T-helper 17 cell (primary cell): ENCODE measurements around the gene CD27. TPM values are rescaled to one million over a fixed set of nuclear protein-coding genes. Genes with fewer than 3 reads are reported as not detected.
"Not testable (repeated sequence)": the region's sequence is repeated elsewhere in the genome, so short reads cannot be mapped to it uniquely, and the experiment has no call there.

Source experiments
- ATAC-seq: fragments of 150-1000 bp; cut with Tn5 transposase; 2 replicates; pipeline ENCODE4 v1.10.0; 2021; ENCODE audit warnings: mild to moderate bottlenecking, moderate library complexity
- DNase-seq, 3 donors: peaks; one replicate each; pipeline versions ENCODE4 v3.0.0 to v3.0.0-alpha.2; 2020 to 2021
- H3K9me3 ChIP-seq: one replicate; pipeline ENCODE4 v1.7.0; 2013; ENCODE audit warnings: low read length, mild to moderate bottlenecking; ENCODE audit not compliant: control insufficient read depth, poor library complexity, severe bottlenecking
- H3K27ac Mint-ChIP-seq: one replicate; pipeline ENCODE4 v1.8.0; 2022; ENCODE audit warnings: mild to moderate bottlenecking, moderate library complexity, mixed read lengths
- H3K27me3 Mint-ChIP-seq: one replicate; pipeline ENCODE4 v1.8.0; 2022; ENCODE audit warnings: mixed read lengths
- H3K36me3 Mint-ChIP-seq: one replicate; pipeline ENCODE4 v1.8.0; 2022; ENCODE audit warnings: low read depth, mixed read lengths
- H3K4me1 Mint-ChIP-seq: one replicate; pipeline ENCODE4 v1.8.0; 2022; ENCODE audit warnings: mild to moderate bottlenecking, mixed read lengths
- H3K4me3 Mint-ChIP-seq: one replicate; pipeline ENCODE4 v1.8.0; 2022; ENCODE audit warnings: mild to moderate bottlenecking, moderate library complexity, mixed read lengths
- total RNA-seq, 4 donors: library from RNA in 2 of 4; stranded (reverse) in 2 of 4; gene quantifications; one replicate each; pipeline ENCODE4 v1.2.3 and lab custom pipeline; 2022 to 2026

The CD27 gene
- total RNA-seq, 2 donors from 2014 or later = 66.7 to 76.1 TPM

DNA sequence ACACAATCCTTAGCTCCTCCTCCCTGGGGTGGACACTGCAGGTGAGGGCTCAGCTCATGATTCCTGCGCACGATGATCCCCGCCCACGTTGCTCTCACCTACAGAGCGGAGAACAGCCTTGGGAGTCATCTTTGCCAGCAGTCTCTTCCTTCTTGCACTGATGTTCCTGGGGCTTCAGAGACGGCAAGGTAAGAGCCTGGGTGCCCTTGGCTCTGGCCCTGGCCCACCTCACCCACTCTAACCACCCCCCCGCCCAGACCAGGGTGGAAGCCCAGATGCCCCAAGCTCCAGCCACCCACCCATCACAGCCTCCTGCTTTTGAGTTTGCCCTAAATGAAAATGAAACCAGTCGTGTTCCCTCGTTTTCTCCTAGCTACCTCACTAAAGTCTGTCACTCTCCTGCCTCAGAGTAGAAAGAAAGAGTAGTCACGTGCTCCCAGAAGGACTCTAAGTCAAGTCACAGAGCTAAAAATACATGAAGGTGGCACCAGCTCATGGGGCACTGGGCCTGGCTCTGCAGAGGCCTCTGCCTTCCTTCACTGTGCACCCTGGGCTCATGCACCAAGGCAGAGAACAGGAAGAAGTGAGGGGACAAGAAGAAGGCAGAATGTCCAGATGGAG is 16.1 kb downstream of the CD27 start:
- H3K27me3 Mint-ChIP-seq = no peaks in the 10 kb centered on the region
- peaks cover 20% of the 10 kb centered on the region for H3K36me3 Mint-ChIP-seq
- H3K4me3 Mint-ChIP-seq = peak overlapping the region; percentile 93
- no peaks in the 10 kb centered on the region for H3K9me3 ChIP-seq
- DNase-seq (no peak), ATAC-seq (peak; percentile 8)
- H3K27ac Mint-ChIP-seq = peak overlapping the region; percentile 99
- peaks cover 67% of the 10 kb centered on the region for H3K4me1 Mint-ChIP-seq

DNA sequence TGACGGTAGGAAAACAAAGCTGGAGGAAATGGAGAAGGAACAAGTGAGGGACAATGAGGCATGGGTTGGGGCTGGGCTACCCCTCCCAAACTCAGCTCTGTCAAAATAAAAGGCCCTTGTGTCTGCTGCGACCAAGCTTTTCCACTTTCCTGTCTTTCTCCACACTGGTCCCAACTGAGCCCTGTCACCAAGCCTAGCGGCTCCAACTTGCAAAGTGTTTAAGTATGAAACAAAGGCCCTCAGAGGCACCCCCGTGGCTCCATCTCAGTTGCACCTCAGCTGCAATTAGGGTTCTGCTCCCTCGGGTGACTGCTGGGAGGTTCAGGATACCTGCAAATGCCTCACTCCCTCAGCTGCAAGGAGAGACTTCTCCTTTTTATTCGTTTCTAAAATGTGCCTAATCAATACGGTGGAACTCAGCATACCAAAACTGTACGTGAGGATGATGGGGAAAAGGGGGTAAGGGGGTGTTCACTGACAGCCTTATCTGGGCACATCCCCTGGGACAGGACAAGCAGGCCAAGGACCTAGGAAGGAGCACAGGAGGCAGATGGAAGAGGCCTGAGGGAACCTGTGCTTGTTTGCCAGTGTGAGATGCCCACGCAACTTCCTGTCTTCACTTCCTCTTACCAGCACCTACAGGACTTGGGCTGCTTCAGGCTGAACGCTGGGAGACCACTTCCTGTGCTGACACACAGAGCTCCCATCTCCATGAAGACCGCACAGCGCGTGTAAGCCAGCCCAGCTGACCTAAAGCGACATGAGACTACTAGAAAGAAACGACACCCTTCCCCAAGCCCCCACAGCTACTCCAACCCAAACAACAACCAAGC is 16.9 kb downstream of the CD27 start:
- ATAC-seq (peak; percentile 87), DNase-seq (peak; percentile 52 to 72 (median 58))
- no peaks in the 10 kb centered on the region for H3K9me3 ChIP-seq
- no peaks in the 10 kb centered on the region for H3K27me3 Mint-ChIP-seq
- peaks cover 73% of the 10 kb centered on the region for H3K4me1 Mint-ChIP-seq
- H3K36me3 Mint-ChIP-seq = peaks cover 20% of the 10 kb centered on the region
- peak overlapping the region; percentile 99 for H3K27ac Mint-ChIP-seq
- H3K4me3 Mint-ChIP-seq = peak overlapping the region; percentile 93

DNA sequence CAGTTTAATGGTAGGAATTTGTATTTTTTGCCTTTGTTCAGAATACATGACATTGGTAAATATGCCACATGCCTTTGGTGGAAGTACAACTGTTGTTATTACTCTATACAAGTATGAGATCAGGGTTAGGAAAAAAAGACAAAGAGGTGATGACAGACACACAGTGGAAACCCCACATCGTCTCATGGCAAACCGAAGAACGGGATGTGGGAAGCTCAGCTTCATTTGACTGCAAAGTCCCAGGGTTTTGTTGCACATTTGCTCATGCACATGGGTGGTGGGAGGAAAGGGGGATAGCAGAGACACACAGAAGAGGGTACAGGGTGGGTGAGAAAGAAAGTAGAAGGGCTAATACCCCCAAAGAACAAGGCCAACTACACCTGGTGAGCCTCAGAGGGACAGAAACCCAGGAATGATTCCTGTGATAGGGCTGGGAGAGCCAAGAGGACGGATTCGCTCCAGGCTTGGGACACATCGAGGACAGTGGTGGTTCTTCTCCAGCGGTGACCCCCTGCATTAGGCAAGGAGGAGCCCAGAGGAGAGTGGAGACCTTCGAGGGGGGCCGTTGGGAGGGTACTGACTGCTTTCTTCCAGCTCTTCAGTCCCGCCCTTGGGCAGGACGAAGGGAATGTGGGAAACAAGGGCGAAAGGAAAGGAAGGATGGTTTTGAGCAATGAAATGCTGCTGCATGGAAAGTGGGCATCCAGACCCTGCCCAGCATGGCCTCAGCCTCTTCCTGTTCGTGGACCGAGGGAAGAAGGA is 17.7 kb downstream of the CD27 start:
- no peaks in the 10 kb centered on the region for H3K9me3 ChIP-seq
- DNase-seq = peak in 1 of 3 donors; percentile 32
- Mint-ChIP-seq H3K4me1 (peaks cover 74% of the 10 kb centered on the region), H3K36me3 (peaks cover 19% of the 10 kb centered on the region), H3K4me3 (peak overlapping the region; percentile 93), H3K27me3 (no peaks in the 10 kb centered on the region), H3K27ac (peak overlapping the region; percentile 99)
- peak; percentile 44 for ATAC-seq

DNA sequence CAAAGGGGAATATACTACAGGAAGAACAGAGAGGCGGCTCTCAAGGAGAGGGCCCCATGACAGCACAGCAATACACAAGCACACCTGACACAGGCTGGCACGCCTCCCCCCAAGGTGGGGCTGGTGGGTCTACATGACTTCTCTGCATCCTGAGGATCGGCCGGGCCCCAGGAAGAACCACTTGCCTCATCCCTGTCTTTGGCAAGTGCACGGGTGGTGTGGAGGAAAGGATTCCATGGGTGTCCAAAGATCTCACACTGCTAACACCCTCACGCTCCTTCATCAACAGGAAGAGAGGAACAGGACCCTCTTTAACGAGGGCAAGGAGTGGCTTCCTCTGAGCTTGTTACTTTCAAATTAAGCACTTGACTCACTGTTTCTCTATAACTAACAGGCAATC is 18.5 kb downstream of the CD27 start:
- H3K4me3 Mint-ChIP-seq = peak overlapping the region; percentile 93
- peaks cover 78% of the 10 kb centered on the region for H3K4me1 Mint-ChIP-seq
- peaks cover 19% of the 10 kb centered on the region for H3K36me3 Mint-ChIP-seq
- no peaks in the 10 kb centered on the region for H3K9me3 ChIP-seq
- DNase-seq (no peak), ATAC-seq (peak; percentile 18)
- H3K27me3 Mint-ChIP-seq = no peaks in the 10 kb centered on the region
- peak overlapping the region; percentile 99 for H3K27ac Mint-ChIP-seq

DNA sequence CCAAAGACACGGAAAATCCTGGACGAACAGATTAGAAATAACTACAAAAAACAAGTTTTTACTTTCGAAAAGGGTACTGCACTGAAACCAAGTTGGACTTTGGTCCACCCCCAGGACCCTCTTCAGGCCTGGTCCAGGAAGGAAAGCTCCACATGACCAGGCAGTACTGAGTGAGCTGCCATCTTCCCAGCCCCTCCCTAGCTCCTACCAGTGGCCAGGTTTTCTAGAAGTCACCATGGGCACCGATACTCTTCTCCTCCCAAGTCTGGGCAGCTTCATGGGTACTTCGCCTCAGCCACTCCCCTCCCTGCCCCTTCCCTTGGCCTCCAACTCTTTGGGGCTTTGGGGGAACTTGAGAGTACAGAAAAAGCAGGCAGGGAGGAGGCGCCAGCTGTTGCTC is 19.1 kb downstream of the CD27 start:
- Mint-ChIP-seq H3K27ac (peak overlapping the region; percentile 99), H3K4me1 (peaks cover 79% of the 10 kb centered on the region), H3K36me3 (peaks cover 13% of the 10 kb centered on the region), H3K27me3 (no peaks in the 10 kb centered on the region), H3K4me3 (peak overlapping the region; percentile 93)
- DNase-seq = no peak
- no peak for ATAC-seq
- H3K9me3 ChIP-seq = no peaks in the 10 kb centered on the region

DNA sequence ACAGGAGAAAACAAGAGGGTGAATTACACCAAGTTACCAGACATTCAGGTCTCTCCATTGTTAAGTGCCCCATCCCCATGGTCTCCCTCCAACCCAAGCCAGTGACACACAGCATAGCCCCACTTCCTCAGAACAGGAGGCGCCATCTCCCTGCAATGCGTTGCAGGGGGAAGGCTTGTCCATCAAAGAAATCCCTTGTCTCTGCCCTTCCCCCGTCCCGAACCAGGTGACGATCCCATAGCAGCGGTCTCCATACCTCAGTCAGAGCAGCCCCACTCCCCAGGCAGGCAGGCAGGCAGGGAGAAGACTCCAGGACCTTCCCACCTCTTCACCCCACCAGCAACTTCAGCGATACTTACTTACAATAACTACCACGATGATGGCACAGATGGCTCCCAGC is 19.8 kb downstream of the CD27 start:
- Mint-ChIP-seq H3K27ac (peak overlapping the region; percentile 99), H3K4me3 (peak overlapping the region; percentile 93), H3K4me1 (peaks cover 80% of the 10 kb centered on the region), H3K36me3 (peaks cover 10% of the 10 kb centered on the region), H3K27me3 (no peaks in the 10 kb centered on the region)
- no peaks in the 10 kb centered on the region for H3K9me3 ChIP-seq
- no peak for DNase-seq
- ATAC-seq = no peak

DNA sequence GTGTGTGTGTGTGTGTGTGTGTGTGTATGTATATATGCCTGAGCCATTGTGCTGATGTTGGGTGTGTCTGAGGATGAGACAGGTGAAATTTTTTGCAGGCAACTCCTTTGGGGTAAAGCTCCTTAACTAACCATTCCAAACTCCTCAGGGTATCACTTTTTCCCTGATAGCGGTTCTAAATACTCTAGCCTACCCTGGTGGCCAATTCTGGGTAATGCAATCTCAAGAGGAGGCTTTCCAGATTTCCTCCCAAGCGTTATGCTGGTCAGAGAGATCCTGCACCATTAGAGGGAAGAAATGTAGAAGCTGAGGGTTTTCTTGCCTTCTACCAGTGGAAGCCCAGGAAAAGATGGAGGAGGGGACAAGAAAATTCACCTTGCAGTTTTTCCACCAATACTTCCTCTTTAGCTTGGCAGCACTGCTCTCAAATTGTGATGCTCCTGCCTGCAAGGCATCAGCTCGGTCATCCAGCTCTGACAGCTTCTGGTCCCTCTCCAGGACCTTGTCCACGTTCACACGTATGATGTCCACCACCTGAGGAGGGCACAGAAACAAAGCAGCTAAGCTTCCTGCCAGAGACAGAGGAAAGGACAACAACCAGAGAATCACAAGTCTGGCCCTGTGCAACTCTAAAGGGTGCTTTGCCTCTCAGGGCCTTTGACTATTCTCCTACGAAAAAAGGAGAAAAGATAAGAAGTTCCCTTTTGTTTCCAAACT is 20.9 kb downstream of the CD27 start:
- Mint-ChIP-seq H3K36me3 (peaks cover 10% of the 10 kb centered on the region), H3K4me1 (peaks cover 79% of the 10 kb centered on the region), H3K27me3 (no peaks in the 10 kb centered on the region), H3K27ac (peak overlapping the region; percentile 99), H3K4me3 (peak overlapping the region; percentile 33)
- no peaks in the 10 kb centered on the region for H3K9me3 ChIP-seq
- peak; percentile 15 for ATAC-seq
- peak in 1 of 3 donors; percentile 30 for DNase-seq

DNA sequence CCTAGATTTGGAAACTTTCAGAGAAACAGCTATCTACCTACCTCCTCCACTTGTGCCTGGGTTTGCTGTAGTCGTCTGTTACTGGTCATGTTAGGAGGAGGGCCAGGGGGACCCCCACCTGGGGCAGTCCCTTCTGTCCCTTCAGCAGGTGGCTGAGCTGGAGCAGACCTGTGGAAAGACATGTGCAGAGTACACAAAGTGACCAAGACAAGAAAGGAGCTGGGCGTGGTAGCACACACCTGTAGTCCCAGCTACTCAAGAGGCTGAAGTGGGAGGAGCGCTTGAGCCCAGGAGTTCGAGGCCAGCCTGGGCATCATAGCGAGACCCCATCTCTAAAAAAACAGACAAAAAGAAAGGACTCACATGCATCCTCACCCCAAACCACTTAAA is 21.4 kb downstream of the CD27 start:
- Mint-ChIP-seq H3K27me3 (no peaks in the 10 kb centered on the region), H3K4me3 (peak overlapping the region; percentile 59), H3K27ac (peak overlapping the region; percentile 99), H3K4me1 (peaks cover 76% of the 10 kb centered on the region), H3K36me3 (peaks cover 5% of the 10 kb centered on the region)
- H3K9me3 ChIP-seq = no peaks in the 10 kb centered on the region
- no peak for ATAC-seq
- DNase-seq = no peak

DNA sequence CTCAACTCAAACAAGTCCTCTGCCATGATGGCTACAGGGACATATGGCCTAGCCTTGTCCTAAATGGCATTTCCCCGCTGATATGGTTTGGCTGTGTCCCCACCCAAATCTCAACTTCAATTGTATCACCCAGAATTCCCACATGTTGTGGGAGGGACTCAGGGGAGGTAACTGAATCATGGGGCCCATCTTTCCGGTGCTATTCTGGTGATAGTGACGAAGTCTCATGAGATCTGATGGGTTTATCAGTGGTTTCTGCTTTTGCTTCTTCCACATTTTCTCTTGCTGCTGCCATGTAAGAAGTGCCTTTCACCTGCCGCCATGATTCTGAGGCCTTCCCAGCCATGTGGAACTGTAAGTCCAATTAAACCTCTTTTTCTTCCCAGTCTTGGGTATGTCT is 22.0 kb downstream of the CD27 start:
- not testable (repeated sequence) for DNase-seq, H3K9me3 ChIP-seq, ATAC-seq, H3K27me3 Mint-ChIP-seq, H3K36me3 Mint-ChIP-seq
- H3K4me1 Mint-ChIP-seq = peaks cover 73% of the 10 kb centered on the region
- peak overlapping the region; percentile 61 for H3K4me3 Mint-ChIP-seq
- H3K27ac Mint-ChIP-seq = peak overlapping the region; percentile 78

DNA sequence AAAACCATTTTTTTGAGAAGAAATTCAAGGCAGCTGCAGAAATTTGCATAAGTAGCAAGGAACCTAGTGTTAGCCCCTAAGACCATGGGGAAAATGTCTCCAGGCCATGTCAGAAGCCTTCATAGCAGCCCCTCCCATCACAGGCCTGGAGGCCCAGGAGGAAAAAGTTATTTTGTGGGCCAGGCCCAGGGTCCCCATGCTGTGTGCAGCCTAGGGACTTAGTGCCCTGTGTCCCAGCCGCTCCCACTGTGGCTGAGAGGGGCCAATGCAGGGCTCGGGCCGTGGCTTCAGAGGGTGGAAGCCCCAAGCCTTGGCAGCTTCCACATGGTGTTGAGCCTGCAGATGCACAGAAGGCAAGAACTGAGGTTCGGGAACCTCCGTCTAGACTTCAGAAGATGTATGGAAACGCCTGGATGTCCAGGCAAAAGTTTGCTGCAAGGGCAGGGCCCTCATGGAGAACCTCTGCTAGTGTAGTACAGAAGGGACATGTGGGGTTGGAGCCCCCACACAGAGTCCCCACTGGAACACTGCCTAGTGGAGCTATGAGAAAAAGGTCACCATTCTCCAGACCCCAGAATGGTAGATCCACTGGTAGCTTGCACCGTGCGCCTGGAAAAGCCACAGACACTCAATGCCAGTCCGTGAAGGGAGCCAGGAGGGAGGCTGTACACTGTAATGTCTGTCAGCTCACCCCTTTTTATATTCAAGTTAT is 23.0 kb downstream of the CD27 start:
- peak overlapping the region; percentile 91 for H3K4me3 Mint-ChIP-seq
- H3K4me1 Mint-ChIP-seq = peaks cover 65% of the 10 kb centered on the region
- peak overlapping the region; percentile 80 for H3K27ac Mint-ChIP-seq
- not testable (repeated sequence) for H3K27me3 Mint-ChIP-seq, H3K36me3 Mint-ChIP-seq, H3K9me3 ChIP-seq, DNase-seq, ATAC-seq

DNA sequence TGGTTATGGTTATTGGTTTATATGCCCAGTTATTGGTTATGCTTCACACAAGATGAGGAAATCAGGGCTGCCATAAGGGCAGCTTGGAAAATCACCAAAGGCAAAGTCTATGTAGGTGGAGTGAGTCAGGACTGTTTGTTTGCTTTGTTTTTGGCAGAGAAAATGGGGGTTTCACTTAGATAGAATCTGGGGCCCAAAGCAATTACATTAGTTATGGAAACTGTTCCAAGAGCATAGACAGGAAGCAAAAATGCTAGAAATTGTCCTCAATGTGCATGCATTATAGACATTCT is 23.5 kb downstream of the CD27 start:
- Mint-ChIP-seq H3K27me3 (no peaks in the 10 kb centered on the region), H3K4me3 (peak overlapping the region; percentile 91), H3K27ac (peak overlapping the region; percentile 80), H3K36me3 (peaks cover 5% of the 10 kb centered on the region), H3K4me1 (peaks cover 60% of the 10 kb centered on the region)
- ATAC-seq (no peak), DNase-seq (no peak)
- no peaks in the 10 kb centered on the region for H3K9me3 ChIP-seq

DNA sequence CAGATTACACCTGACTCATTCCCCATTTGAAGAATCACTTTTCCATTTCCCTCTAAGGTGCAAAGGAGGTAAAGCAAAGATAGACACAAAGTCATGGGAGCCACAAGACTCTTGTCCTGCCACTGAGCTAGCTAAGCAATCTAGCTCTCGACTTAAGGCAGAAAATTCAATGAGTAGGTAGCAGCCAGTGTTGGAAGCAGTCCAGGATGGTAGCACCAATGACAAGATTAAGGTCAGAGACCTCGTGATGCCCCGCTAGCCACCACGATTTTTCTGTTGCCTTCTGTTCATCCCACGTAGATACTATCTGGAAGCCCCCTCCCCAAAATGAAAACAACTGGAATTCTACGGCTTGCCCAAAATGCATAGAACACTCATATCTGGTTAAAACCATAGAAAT is 24.3 kb downstream of the CD27 start:
- peak overlapping the region; percentile 80 for H3K27ac Mint-ChIP-seq
- DNase-seq = no peak
- H3K4me1 Mint-ChIP-seq = peaks cover 53% of the 10 kb centered on the region
- no peak for ATAC-seq
- H3K9me3 ChIP-seq = no peaks in the 10 kb centered on the region
- peak overlapping the region; percentile 91 for H3K4me3 Mint-ChIP-seq
- no peaks in the 10 kb centered on the region for H3K27me3 Mint-ChIP-seq
- H3K36me3 Mint-ChIP-seq = peaks cover 5% of the 10 kb centered on the region
